Natural killer cell (primary cell): ENCODE data around the gene MRPL16. TPM values are rescaled to one million over a fixed set of nuclear protein-coding genes. Genes with fewer than 3 reads are reported as not detected.
"Not testable (repeated sequence)": the region's sequence is repeated elsewhere in the genome, so short reads cannot be mapped to it uniquely, and the experiment has no call there.

ENCODE experiments used
- ATAC-seq, 3 donors: fragments of 150-1000 bp in 2 of 3; fragments of 200-7000 bp in 1 of 3; cut with Tn5 transposase; 1 replicate in 1 of 3; 2 replicates in 2 of 3; pipeline ENCODE4 v1.10.0; 2021; ENCODE audit warnings: mild to moderate bottlenecking in 2 of 3, moderate library complexity in 2 of 3
- DNase-seq, 2 donors: peaks; one replicate each; pipeline versions ENCODE4 v3.0.0 to v3.0.0-alpha.2; 2013 to 2021; ENCODE audit warnings: mixed read lengths in 1 of 2
- H3K27ac ChIP-seq: one replicate; pipeline ENCODE4 v1.5.1; 2013; ENCODE audit warnings: mild to moderate bottlenecking, low read length
- H3K27me3 ChIP-seq: one replicate; pipeline ENCODE4 v1.6.1; 2013; ENCODE audit warnings: low read length; ENCODE audit not compliant: control insufficient read depth, insufficient read depth
- H3K36me3 ChIP-seq: one replicate; pipeline ENCODE4 v1.6.1; 2013; ENCODE audit warnings: low read length; ENCODE audit not compliant: control insufficient read depth, insufficient read depth
- H3K4me1 ChIP-seq: one replicate; pipeline ENCODE4 v1.6.1; 2013; ENCODE audit warnings: low read length; ENCODE audit not compliant: control insufficient read depth, insufficient read depth
- H3K4me3 ChIP-seq: one replicate; pipeline ENCODE4 v1.5.1; 2013; ENCODE audit warnings: low read length
- H3K9me3 ChIP-seq: one replicate; pipeline ENCODE4 v1.6.1; 2013; ENCODE audit warnings: low read length; ENCODE audit not compliant: control insufficient read depth, insufficient read depth
- H3K27ac Mint-ChIP-seq, 2 donors: one replicate each; pipeline ENCODE4 v1.8.0; 2022; ENCODE audit warnings: mild to moderate bottlenecking in 2 of 2, mixed read lengths in 2 of 2, moderate library complexity in 1 of 2
- H3K27me3 Mint-ChIP-seq, 2 donors: one replicate each; pipeline ENCODE4 v1.8.0; 2022; ENCODE audit warnings: low read depth in 2 of 2, mixed read lengths in 2 of 2
- H3K36me3 Mint-ChIP-seq: one replicate; pipeline ENCODE4 v1.8.0; 2022; ENCODE audit warnings: mixed read lengths
- H3K4me1 Mint-ChIP-seq, 2 donors: one replicate each; pipeline ENCODE4 v1.8.0; 2022; ENCODE audit warnings: mixed read lengths in 2 of 2
- H3K4me3 Mint-ChIP-seq: one replicate; pipeline ENCODE4 v1.8.0; 2022; ENCODE audit warnings: mild to moderate bottlenecking, moderate library complexity, mixed read lengths
- H3K9me3 Mint-ChIP-seq, 2 donors: one replicate each; pipeline ENCODE4 v1.8.0; 2022; ENCODE audit warnings: mixed read lengths in 2 of 2
- WGBS: methylation state at CpG from one replicate; pipeline ENCODE4 v1.1.7; 2013; ENCODE audit warnings: missing lambda C conversion rate; ENCODE audit not compliant: insufficient coverage; 5-methylcytosine and 5-hydroxymethylcytosine counted together
- intact Hi-C: fragments of 100-400 bp; cut with micrococcal nuclease; formaldehyde crosslinking; loops from one replicate; pipeline ENCODE4 v1.14.2; 2022
- total RNA-seq, 4 donors: library from RNA; stranded (reverse); fragments of 120-200 nt in 1 of 4; gene quantifications; one replicate each; pipeline versions ENCODE4 v1.2.3 to v1.2.4, GENCODE V29; 2013 to 2022
- TF ChIP-seq, protein P1 (sequence below): fragments of 200-600 bp; IDR thresholded peaks from one replicate; pipeline ENCODE4 v1.8.0; 2022; ENCODE audit warnings: antibody characterized with exemption

The MRPL16 gene
- total RNA-seq, 3 donors from 2014 or later (not counting 1 experiment from before 2014, with no cell fraction given), result 34.9 to 38.0 (median 37.5) TPM

DNA sequence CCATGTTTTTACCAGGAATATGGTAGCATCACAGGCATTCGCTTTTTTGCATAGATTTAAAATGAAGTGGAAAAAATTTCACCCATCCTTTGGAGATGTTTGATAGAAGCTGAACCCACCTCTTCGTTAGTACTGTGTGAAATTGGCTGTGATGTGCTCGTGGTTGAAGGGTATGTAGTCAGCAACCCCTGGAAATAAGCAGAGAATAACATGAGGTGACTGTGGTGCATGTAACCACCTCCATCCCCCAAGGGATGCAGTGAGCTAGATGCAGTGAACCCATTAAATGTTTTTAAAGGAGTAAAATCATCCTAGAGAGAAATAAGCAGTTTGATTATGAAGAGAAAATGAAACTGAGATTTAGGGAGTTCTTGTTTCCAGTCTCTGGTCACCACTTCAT, 18.8 kb upstream of the MRPL16 start:
- intact Hi-C loops, result no loop called here
- Mint-ChIP-seq H3K27me3 (peaks cover 4 to 10% of the 10 kb centered on the region in 2 donors), H3K27ac (no peak overlapping the region), H3K4me3 (no peak overlapping the region), H3K9me3 (no peaks in the 10 kb centered on the region), H3K4me1 (no peaks in the 10 kb centered on the region), H3K36me3 (no peaks in the 10 kb centered on the region)
- no peaks in the 10 kb centered on the region for H3K9me3 ChIP-seq
- H3K4me1 ChIP-seq, result no peaks in the 10 kb centered on the region
- WGBS, result 68% methylated on average over 3 of the region's 3 CpGs
- H3K4me3 ChIP-seq, result no peak overlapping the region
- no peak overlapping the region for H3K27ac ChIP-seq
- DNase-seq, result no peak
- H3K27me3 ChIP-seq, result no peaks in the 10 kb centered on the region
- H3K36me3 ChIP-seq, result no peaks in the 10 kb centered on the region
- TF ChIP-seq, protein P1, sequence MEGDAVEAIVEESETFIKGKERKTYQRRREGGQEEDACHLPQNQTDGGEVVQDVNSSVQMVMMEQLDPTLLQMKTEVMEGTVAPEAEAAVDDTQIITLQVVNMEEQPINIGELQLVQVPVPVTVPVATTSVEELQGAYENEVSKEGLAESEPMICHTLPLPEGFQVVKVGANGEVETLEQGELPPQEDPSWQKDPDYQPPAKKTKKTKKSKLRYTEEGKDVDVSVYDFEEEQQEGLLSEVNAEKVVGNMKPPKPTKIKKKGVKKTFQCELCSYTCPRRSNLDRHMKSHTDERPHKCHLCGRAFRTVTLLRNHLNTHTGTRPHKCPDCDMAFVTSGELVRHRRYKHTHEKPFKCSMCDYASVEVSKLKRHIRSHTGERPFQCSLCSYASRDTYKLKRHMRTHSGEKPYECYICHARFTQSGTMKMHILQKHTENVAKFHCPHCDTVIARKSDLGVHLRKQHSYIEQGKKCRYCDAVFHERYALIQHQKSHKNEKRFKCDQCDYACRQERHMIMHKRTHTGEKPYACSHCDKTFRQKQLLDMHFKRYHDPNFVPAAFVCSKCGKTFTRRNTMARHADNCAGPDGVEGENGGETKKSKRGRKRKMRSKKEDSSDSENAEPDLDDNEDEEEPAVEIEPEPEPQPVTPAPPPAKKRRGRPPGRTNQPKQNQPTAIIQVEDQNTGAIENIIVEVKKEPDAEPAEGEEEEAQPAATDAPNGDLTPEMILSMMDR, result no peak
- ATAC-seq, result no peak

DNA sequence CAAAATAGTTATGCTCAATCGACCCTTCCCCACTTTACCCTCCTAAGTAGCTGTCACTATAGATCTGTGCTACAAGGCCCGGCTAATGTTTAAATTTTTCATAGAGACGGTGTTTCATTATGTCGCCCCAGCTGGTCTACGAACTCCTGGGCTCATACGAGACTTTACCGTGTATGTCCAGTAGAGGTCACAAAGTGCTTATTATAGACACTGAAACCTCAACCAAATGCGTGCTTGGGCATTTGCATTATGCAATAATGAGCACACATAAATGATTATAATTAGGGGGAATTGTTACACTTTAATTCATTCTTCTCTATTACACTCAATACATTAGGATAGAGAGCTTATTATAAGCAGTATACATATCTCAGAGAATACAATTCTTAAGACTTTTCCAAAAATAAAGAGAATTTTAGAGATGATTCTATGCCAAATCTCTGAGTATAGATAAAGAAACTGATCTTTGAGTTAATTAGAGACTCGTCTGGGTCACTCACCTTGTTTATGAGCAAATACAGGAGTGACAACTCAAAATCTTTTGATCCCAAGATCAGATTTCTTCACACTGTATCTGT, 12.5 kb upstream of the MRPL16 start:
- no peaks in the 10 kb centered on the region for H3K36me3 Mint-ChIP-seq
- Histone ChIP-seq H3K27me3 (no peaks in the 10 kb centered on the region), H3K27ac (no peak overlapping the region), H3K4me3 (no peak overlapping the region), H3K9me3 (no peaks in the 10 kb centered on the region), H3K36me3 (no peaks in the 10 kb centered on the region), H3K4me1 (peaks cover 6% of the 10 kb centered on the region)
- DNase-seq (peak in 1 of 2 donors; percentile 64), ATAC-seq (peak; percentile 83 to 92 (median 92))
- WGBS, result 11% methylated on average over 8 of the region's 9 CpGs
- H3K27me3 Mint-ChIP-seq, result peaks cover 7 to 10% of the 10 kb centered on the region in 2 donors
- peaks cover 5 to 6% of the 10 kb centered on the region in 2 donors for H3K4me1 Mint-ChIP-seq
- no peaks in the 10 kb centered on the region for H3K9me3 Mint-ChIP-seq
- TF ChIP-seq, protein P1, result peak; percentile 76
- intact Hi-C loops, result loop anchor here (1.0 to 5.0 kb wide), 3 partner anchors 96 to 370 kb away; no protein-coding TSS in a partner anchor
- no peak overlapping the region for H3K27ac Mint-ChIP-seq
- no peak overlapping the region for H3K4me3 Mint-ChIP-seq

DNA sequence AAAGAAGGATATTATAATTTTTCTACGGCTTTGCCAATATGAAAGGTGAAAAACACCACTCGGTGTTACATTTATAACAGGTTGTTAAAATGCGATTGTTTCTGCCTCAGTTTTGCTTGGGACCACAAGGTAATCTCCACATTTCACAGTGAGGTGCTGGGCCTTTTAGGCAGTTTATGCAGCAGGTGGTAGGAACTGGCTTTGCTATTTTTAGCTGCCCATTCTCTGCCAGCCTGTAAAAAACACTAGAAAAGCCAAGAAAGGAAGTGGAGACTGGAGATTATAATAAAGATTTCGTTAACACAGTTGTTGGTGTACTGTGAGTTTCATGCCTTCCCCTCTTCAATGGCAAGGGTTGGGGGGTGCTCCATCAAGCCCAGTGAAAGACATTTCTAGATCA, 8.0 kb upstream of the MRPL16 start:
- no peak for DNase-seq
- H3K4me1 Mint-ChIP-seq, result peaks cover 6 to 10% of the 10 kb centered on the region in 2 donors
- no peak overlapping the region for H3K4me3 Mint-ChIP-seq
- Histone ChIP-seq H3K4me3 (no peak overlapping the region), H3K27me3 (no peaks in the 10 kb centered on the region), H3K36me3 (no peaks in the 10 kb centered on the region), H3K9me3 (no peaks in the 10 kb centered on the region), H3K4me1 (peaks cover 6% of the 10 kb centered on the region), H3K27ac (no peak overlapping the region)
- intact Hi-C loops, result no loop called here
- H3K36me3 Mint-ChIP-seq, result no peaks in the 10 kb centered on the region
- no peak overlapping the region for H3K27ac Mint-ChIP-seq
- no peak for ATAC-seq
- peaks cover 0 to 8% of the 10 kb centered on the region in 2 donors for H3K27me3 Mint-ChIP-seq
- H3K9me3 Mint-ChIP-seq, result no peaks in the 10 kb centered on the region
- TF ChIP-seq, protein P1, result no peak
- WGBS, result 10% methylated on average over 4 of the region's 4 CpGs

DNA sequence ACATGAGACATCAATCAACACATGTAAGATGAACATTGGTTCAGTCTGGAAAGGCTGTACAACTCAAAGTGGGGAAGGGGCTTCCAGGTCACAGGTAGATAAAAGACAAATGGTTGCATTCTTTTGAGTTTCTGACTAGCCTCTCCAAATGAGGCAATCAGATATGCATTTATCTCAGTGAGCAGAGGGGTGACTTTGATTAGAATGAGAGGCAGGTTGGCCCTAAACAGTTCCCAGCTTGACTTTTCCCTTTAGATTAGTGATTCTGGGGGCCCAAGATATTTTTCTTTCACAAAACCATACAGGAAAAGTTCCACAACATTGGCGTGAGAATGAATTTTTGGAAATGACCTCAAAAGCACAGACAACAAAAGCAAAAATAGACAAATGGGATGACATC, 5.9 kb upstream of the MRPL16 start:
- H3K36me3 Mint-ChIP-seq, DNase-seq, H3K4me3 Mint-ChIP-seq, H3K4me1 ChIP-seq, H3K27me3 ChIP-seq, H3K36me3 ChIP-seq, H3K4me1 Mint-ChIP-seq, H3K4me3 ChIP-seq, H3K9me3 Mint-ChIP-seq, intact Hi-C loops, H3K27ac ChIP-seq, ATAC-seq, H3K27me3 Mint-ChIP-seq, H3K9me3 ChIP-seq, H3K27ac Mint-ChIP-seq: not testable (repeated sequence)
- WGBS, result 100% methylated on average over 1 of the region's 1 CpG
